WI38 (cell line): ENCODE results near the gene EFCAB6.

Experiments used
- H3K4me3 ChIP-seq: 2 replicates; pipeline ENCODE4 v1.5.1; 2011; ENCODE audit warnings: low read depth, mild to moderate bottlenecking, control low read depth, low read length
- TF ChIP-seq, protein P1 (sequence below): IDR thresholded peaks from 2 replicates; pipeline ENCODE4 v1.5.1; 2012; ENCODE audit warnings: low read depth, mild to moderate bottlenecking, control low read depth, low read length

The EFCAB6 gene

GRCh38 chr22:43835166-43835565 is 23.1 kb upstream of the EFCAB6 start:
- TF ChIP-seq, protein P1, sequence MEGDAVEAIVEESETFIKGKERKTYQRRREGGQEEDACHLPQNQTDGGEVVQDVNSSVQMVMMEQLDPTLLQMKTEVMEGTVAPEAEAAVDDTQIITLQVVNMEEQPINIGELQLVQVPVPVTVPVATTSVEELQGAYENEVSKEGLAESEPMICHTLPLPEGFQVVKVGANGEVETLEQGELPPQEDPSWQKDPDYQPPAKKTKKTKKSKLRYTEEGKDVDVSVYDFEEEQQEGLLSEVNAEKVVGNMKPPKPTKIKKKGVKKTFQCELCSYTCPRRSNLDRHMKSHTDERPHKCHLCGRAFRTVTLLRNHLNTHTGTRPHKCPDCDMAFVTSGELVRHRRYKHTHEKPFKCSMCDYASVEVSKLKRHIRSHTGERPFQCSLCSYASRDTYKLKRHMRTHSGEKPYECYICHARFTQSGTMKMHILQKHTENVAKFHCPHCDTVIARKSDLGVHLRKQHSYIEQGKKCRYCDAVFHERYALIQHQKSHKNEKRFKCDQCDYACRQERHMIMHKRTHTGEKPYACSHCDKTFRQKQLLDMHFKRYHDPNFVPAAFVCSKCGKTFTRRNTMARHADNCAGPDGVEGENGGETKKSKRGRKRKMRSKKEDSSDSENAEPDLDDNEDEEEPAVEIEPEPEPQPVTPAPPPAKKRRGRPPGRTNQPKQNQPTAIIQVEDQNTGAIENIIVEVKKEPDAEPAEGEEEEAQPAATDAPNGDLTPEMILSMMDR = no peak
- no peak overlapping the region for H3K4me3 ChIP-seq

DNA sequence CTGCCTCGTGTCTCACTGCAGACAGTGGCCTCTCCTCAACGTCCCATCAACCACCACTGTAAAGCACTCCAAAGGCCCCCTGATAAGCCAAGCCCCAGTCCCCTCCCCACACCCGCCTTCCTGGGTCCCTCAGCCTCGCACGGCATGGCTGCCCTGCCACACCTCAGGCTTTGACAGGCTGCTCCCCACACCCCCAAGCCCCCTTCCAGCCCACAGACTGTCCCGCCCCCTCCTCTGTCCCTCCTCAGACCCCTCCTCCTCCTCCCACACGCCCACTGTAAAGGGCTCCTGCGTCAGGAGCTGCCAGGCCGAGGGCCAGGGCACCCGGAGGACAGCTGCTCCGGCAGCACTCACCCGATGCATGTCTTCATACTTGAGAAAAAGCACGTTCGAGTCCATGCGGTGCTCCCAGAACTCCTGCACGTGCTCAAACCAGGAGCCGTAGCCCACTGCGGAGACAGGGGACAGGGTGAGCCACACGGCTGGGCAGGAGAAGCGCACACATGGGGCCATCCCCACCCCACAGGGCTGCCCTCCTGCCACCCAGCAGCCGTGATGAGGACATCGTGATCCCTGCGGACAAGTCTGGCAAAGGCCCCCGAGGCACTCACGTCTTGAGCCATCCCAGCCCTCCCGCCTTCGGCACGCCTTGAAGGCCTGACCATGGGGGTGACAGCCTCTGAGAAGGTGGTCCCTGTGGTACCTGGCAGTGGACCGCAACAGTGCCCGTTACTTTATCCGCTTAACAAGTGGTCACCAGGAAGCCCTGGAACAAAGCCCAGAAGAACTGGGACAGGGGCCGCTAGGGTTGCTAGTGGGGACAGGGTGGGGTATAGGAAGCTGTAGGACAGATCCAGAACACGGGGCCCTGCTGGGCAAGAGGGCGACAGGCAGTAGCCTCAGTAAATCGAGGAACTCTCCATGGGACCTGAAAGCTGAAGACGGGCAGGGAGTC is 21.5 kb upstream of the EFCAB6 start:
- no peak overlapping the region for H3K4me3 ChIP-seq
- TF ChIP-seq, protein P1 = no peak

DNA sequence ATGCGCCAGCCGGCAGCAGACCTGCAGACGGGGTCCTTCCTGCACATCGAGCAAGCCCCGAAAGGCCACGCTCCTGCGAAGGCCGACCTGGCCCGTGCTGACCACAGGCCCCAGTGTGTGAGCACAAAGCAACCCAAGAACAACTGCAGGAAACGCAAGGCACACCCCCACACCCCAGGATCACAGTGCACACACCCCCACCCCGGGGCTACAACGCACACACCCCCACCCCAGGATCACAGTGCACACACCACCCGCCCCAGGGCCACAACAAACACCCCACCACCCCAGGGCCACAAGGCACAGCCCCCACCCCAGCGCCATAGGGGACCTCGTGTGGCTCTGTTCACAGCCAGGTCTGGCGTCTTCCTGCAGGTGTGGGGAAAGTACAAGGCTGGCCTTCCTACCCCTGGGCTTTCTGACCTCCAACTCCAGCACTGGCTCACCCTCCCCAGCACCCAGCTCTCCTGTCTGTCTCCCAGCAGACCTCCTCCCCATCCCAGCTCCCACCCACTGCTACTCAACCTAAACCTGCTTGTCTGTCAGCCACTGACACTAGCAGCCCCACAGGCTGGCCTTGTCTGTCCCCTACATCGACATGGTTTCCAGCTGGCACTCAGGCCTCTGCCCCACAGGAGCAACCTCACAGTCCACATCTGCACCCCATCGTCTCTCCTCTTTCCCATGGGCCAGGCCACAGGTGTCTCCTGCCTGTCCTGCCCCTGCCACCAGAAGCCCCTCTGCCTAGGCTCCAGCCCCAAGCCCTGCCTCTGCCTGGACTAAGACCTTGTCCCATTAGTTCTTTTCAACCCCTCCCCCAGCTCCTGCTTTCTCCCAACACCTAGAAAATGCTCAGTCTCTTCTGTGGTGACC is 20.5 kb upstream of the EFCAB6 start:
- TF ChIP-seq, protein P1 = no peak
- H3K4me3 ChIP-seq = no peak overlapping the region

- no peak overlapping the region for H3K4me3 ChIP-seq
- TF ChIP-seq, protein P1 = no peak
These were observed 19.7 kb upstream of the EFCAB6 start for GRCh38 chr22:43831561-43832392.

- H3K4me3 ChIP-seq = no peak overlapping the region
- TF ChIP-seq, protein P1 = no peak
These were observed 18.9 kb upstream of the EFCAB6 start for GRCh38 chr22:43830931-43831560.
